Esophagus squamous epithelium (tissue), 5 donors: ENCODE data around the gene TSEN34. TPM values are rescaled to one million over a fixed set of nuclear protein-coding genes. Genes with fewer than 3 reads are reported as not detected.
"Not testable (repeated sequence)": the region's sequence is repeated elsewhere in the genome, so short reads cannot be mapped to it uniquely, and the experiment has no call there.

Experiments
- DNase-seq: peaks from one replicate; lab custom pipeline; 2025; lab: John Stamatoyannopoulos, UW
- H3K27ac ChIP-seq, 4 donors: fragments of 200-600 bp; sonication (generic); one replicate each; pipeline ENCODE4 v1.5.1; 2016 to 2019; ENCODE audit warnings: mild to moderate bottlenecking in 1 of 4
- H3K27me3 ChIP-seq, 4 donors: fragments of 200-600 bp; sonication (generic); 1 replicate in 3 of 4; 2 replicates in 1 of 4; pipeline versions ENCODE4 v1.5.1 to v1.6.0; 2017 to 2021; ENCODE audit warnings: antibody characterized with exemption in 1 of 4
- H3K36me3 ChIP-seq, 3 donors: fragments of 200-600 bp; sonication (generic); one replicate each; pipeline ENCODE4 v1.5.1; 2016 to 2019
- H3K4me1 ChIP-seq, 3 donors: fragments of 200-600 bp; sonication (generic); one replicate each; pipeline ENCODE4 v1.5.1; 2017 to 2019
- H3K4me3 ChIP-seq, 4 donors: fragments of 200-600 bp; sonication (generic); 1 replicate in 3 of 4; 2 replicates in 1 of 4; pipeline ENCODE4 v1.5.1; 2016 to 2019; ENCODE audit warnings: mild to moderate bottlenecking in 2 of 4, moderate library complexity in 1 of 4
- H3K9me3 ChIP-seq, 3 donors: fragments of 200-600 bp; sonication (generic); one replicate each; pipeline ENCODE4 v1.5.1; 2016 to 2019
- POLR2A ChIP-seq, 4 donors: fragments of 450-650 bp; IDR thresholded peaks; one replicate each; pipeline ENCODE4 v1.6.1; 2017; ENCODE audit warnings: antibody characterized with exemption in 4 of 4, mild to moderate bottlenecking in 4 of 4, moderate library complexity in 3 of 4
- WGBS, 2 donors: methylation state at CpG; one replicate each; pipeline ENCODE4 v1.1.5; 2018; 5-methylcytosine and 5-hydroxymethylcytosine counted together
- intact Hi-C: fragments of 100-400 bp; cut with DNase I; formaldehyde crosslinking; loops from one replicate; pipeline ENCODE4 v1.15.0; 2022
- total RNA-seq, 4 donors: library from RNA; depleted of rRNA; stranded (reverse); fragments of >200 nt; gene quantifications; one replicate each; pipeline ENCODE4 v1.1.0, GENCODE V29; 2016
- TF ChIP-seq, protein P1 (sequence below), 6 experiments: fragments of 450-650 bp in 4 of 6; fragments of 200-600 bp in 2 of 6; sonication (generic) in 2 of 6; IDR thresholded peaks; one replicate each; pipeline ENCODE4 v1.5.1; 2016 to 2019; ENCODE audit warnings: antibody characterized with exemption in 6 of 6, mild to moderate bottlenecking in 4 of 6, moderate library complexity in 4 of 6
- donor health status: DM: yes; HTN: yes; CAD: no.

Gene TSEN34
- total RNA-seq, 4 donors from 2014 or later = 56.1 to 70.9 (median 64.4) TPM

GRCh38 chr19:54218259-54218658, 27.2 kb downstream of the TSEN34 start:
- Histone ChIP-seq H3K36me3 (no peaks in the 10 kb centered on the region), H3K27me3 (peaks cover 0 to 20% (median 0%) of the 10 kb centered on the region in 4 donors), H3K9me3 (no peaks in the 10 kb centered on the region), H3K4me1 (no peaks in the 10 kb centered on the region), H3K27ac (no peak overlapping the region), H3K4me3 (no peak overlapping the region)
- WGBS, 2 donors = 66 to 69% methylated on average over 5 to 7 of the region's 8 CpGs
- intact Hi-C loops = no loop called here
- DNase-seq = no peak
- no peak for TF ChIP-seq POLR2A (IDR thresholded peaks at IDR 0.05)
- TF ChIP-seq, protein P1, sequence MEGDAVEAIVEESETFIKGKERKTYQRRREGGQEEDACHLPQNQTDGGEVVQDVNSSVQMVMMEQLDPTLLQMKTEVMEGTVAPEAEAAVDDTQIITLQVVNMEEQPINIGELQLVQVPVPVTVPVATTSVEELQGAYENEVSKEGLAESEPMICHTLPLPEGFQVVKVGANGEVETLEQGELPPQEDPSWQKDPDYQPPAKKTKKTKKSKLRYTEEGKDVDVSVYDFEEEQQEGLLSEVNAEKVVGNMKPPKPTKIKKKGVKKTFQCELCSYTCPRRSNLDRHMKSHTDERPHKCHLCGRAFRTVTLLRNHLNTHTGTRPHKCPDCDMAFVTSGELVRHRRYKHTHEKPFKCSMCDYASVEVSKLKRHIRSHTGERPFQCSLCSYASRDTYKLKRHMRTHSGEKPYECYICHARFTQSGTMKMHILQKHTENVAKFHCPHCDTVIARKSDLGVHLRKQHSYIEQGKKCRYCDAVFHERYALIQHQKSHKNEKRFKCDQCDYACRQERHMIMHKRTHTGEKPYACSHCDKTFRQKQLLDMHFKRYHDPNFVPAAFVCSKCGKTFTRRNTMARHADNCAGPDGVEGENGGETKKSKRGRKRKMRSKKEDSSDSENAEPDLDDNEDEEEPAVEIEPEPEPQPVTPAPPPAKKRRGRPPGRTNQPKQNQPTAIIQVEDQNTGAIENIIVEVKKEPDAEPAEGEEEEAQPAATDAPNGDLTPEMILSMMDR (IDR thresholded peaks at IDR 0.05) = no peak

DNA sequence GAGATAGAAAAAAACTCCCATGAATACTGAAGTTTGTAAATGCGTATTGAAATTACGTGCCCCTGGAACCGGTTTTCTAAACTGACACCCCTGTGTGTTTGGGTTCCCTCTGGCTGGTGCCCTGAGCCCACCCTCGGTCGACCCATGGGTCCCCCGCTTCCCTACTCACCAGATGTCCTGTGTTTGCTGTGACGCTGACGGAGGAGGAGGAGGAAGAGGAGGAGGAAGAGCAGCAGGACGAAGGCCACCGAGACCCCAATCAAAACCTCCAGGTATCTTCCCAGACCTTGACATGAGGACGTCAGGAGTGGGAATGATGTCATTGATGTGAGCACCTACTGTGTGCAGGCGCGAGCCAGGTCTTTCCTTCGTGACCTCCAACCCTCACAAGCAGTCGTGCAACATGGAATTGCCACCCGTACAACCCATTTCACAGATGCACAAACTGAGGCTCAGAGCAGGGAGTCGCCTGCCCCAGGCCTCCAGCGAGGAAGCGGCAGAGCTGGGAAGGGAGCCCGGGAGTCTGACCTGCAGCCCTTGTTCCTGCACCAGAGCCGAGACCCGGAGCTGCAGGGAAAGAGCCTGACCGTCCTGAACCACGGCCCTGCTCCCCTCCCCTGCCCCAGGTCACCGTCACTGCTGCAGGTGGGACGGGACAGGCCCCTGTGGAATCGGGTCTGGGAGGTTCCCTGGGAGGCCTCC, 28.0 kb downstream of the TSEN34 start:
- Histone ChIP-seq H3K4me3 (no peak overlapping the region), H3K36me3 (no peaks in the 10 kb centered on the region), H3K27me3 (peaks cover 0 to 21% (median 0%) of the 10 kb centered on the region in 4 donors), H3K27ac (no peak overlapping the region), H3K4me1 (no peaks in the 10 kb centered on the region), H3K9me3 (no peaks in the 10 kb centered on the region)
- WGBS, 2 donors = 80 to 81% methylated on average over 5 to 14 of the region's 27 CpGs
- DNase-seq = no peak
- intact Hi-C loops = no loop called here
- TF ChIP-seq, protein P1 (IDR thresholded peaks at IDR 0.05) = no peak
- TF ChIP-seq POLR2A (IDR thresholded peaks at IDR 0.05) = no peak

DNA sequence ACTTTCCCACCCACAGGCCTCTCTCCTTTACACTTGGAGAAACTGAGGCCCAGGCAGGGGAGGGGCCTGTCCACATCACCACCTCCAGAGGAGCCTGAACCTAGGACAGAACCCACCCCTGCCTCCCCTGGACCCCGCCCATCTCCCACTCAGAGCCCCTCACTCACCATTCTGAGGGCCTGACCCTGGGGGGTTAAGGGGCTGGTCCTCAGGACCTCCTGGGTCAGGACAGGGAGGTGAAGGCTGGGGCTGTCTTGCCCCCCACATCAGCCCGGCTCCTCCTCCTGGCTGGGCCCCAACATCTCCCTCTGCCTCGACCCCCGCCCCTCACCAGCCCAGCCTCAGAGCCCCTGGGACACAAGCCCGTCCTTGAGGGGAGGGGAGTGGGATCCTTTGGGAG, 28.6 kb downstream of the TSEN34 start:
- intact Hi-C loops, DNase-seq, H3K36me3 ChIP-seq, H3K4me1 ChIP-seq, H3K9me3 ChIP-seq, H3K4me3 ChIP-seq, H3K27ac ChIP-seq: not testable (repeated sequence)
- no CpG with 5 or more reads among the region's 5 CpGs for WGBS, 2 donors
- peaks cover 0 to 21% (median 0%) of the 10 kb centered on the region in 4 donors for H3K27me3 ChIP-seq

GRCh38 chr19:54221947-54222346, 30.8 kb downstream of the TSEN34 start:
- H3K4me1 ChIP-seq, H3K27ac ChIP-seq, DNase-seq, intact Hi-C loops, H3K9me3 ChIP-seq, H3K36me3 ChIP-seq: not testable (repeated sequence)
- peak overlapping the region in 1 of 4 donors; percentile 46 for H3K4me3 ChIP-seq
- WGBS, 2 donors = 67% methylated on average over 5 of the region's 7 CpGs; no CpG with 5 or more reads in 1 of the 2 donors
- H3K27me3 ChIP-seq = peaks cover 0 to 24% (median 0%) of the 10 kb centered on the region in 4 donors

DNA sequence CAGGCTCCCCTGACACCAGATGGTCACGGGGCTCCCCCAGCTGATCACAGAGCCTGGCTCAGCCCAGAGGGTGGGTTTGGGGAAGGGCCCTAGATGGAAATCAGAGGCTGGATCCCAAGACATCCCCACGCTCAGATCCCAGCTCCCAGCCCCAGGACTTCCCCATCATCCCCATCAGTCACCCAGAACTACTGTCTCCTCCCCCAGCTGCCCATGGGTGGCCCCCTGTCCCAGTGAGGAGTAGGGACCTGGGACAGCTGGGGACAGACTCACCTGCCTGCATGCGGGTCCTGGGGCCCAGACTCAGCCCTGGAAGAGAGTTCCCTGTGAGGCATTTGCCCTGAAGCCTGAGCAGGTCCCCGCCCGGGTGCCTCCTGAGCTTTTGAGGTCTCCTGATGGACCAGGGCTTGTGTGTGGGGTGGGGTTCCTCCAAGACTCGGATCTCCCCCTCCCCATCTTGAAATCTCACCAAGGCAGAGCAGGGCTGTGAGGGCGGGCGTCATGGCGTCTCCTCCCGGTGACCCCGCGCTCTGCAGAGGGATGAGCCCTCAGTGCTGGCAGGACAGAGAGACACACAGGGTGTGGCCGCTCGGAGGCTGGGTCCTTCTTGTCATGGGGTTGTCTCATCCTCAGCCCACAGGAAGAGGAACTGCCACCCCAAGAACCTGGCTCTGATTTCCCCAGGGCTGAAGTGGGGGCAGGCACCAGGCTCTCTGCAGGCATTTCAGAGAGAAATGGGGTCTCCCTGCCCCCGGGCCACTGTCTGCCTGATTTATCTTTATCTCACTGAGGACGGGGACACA, 31.6 kb downstream of the TSEN34 start, which contains the start of gene LILRB3:
TSS of gene LILRB3 (minus strand) at position 534 of the 803 bp plus-strand sequence. CDS start at position 503, 31 bp downstream.
- intact Hi-C loops, H3K9me3 ChIP-seq, H3K36me3 ChIP-seq, H3K4me1 ChIP-seq, DNase-seq: not testable (repeated sequence)
- 31 to 56% methylated on average over 9 to 10 of the region's 16 CpGs for WGBS, 2 donors
- H3K4me3 ChIP-seq = peak within 1 kb of the TSS in 1 of 4 donors; percentile 46
- peak within 1 kb of the TSS in 1 of 4 donors; percentile 3 for H3K27ac ChIP-seq
- TF ChIP-seq POLR2A (IDR thresholded peaks at IDR 0.05) = peak in 1 of 4 donors; percentile 13
- peaks cover 0 to 24% (median 0%) of the 10 kb centered on the region in 4 donors for H3K27me3 ChIP-seq

GRCh38 chr19:54223277-54223936, 32.3 kb downstream of the TSEN34 start:
- 42 to 43% methylated on average over 9 to 13 of the region's 14 CpGs for WGBS, 2 donors
- H3K36me3 ChIP-seq, H3K4me1 ChIP-seq, intact Hi-C loops, H3K27ac ChIP-seq, H3K9me3 ChIP-seq, H3K4me3 ChIP-seq, DNase-seq: not testable (repeated sequence)
- H3K27me3 ChIP-seq = peaks cover 0 to 24% (median 0%) of the 10 kb centered on the region in 4 donors
- peak in 1 of 4 donors; percentile 2 for TF ChIP-seq POLR2A (IDR thresholded peaks at IDR 0.05)

- H3K4me3 ChIP-seq, H3K36me3 ChIP-seq, H3K27ac ChIP-seq, H3K4me1 ChIP-seq, DNase-seq, intact Hi-C loops, H3K9me3 ChIP-seq: not testable (repeated sequence)
- 45 to 80% methylated on average over 1 to 5 of the region's 5 CpGs for WGBS, 2 donors
- H3K27me3 ChIP-seq = peaks cover 0 to 24% (median 0%) of the 10 kb centered on the region in 4 donors
Observed at GRCh38 chr19:54223937-54224281, 32.8 kb downstream of the TSEN34 start.

DNA sequence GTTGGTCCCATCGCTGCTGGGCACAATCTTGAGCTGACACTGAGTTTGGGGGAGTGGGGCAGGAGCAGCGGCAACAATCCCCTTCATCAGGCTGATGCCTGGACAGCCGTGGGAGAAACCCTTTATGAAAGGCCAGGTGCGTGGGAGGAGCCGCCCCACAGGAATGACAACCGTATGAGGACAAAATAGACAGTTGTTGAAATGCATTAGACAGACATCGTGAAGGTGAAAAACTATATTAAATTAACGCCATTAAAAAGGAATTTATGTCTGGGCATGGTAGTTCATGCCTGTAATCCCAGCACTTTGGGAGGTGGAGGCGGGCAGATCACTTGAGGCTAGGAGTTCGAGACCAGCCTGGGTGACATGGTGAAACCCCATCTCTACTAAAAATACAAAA, 33.5 kb downstream of the TSEN34 start:
- H3K4me1 ChIP-seq, H3K36me3 ChIP-seq, H3K4me3 ChIP-seq, intact Hi-C loops, DNase-seq, H3K9me3 ChIP-seq, H3K27ac ChIP-seq: not testable (repeated sequence)
- 74 to 77% methylated on average over 5 to 7 of the region's 10 CpGs for WGBS, 2 donors
- peaks cover 0 to 21% (median 0%) of the 10 kb centered on the region in 4 donors for H3K27me3 ChIP-seq
